ENCODE measurements around the gene RXRA. TPM values are rescaled to one million over a fixed set of nuclear protein-coding genes. Genes with fewer than 3 reads are reported as not detected.

RXRA gene
- total RNA-seq, 1 experiment from 2014 or later = 29.9 TPM

DNA sequence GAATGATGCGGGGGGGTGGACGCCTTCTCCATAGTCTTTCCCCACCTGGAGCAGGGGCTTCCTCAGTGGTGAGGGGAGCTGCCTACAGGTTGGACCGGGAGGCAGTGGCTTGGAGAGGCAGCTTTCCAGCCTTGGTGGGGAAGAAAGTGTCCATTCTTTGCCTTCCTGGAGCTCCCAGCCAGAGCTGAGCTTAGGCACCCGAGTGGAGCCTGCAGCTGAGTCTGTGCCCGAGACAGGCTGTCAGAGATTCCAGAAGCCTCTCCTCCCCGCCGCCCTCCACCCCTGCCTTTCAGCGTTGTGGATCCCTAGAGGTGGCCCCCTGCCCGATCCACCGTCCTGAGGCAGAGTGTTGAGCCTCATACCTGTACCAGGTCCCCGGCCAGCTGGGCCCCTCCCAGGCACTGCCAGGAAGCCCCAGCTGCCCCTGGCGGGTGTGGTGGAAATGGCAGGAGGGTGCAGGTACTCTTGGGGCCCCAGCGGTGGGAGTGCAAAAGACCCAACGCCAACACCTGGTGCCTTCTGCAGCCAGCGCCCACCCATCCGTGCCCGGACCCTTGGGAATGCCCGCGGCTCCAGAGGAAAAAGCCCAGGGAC, 112.0 kb downstream of the RXRA start:
- peak; percentile 70 for DNase-seq

More for the DNA sequence above, 112.0 kb downstream of the RXRA start:
- Histone ChIP-seq H2BK12ac (ENCODE audit: insufficient read length, low read depth, low read length) (no peak overlapping the region), H2BK120ac (ENCODE audit: low read depth, low read length, poor library complexity, severe bottlenecking) (no peak overlapping the region), H2AFZ (ENCODE audit: low read length) (no peak overlapping the region), H3K27ac (ENCODE audit: insufficient read length, low read depth, low read length) (no peak overlapping the region), H3K23ac (ENCODE audit: insufficient read length, low read depth, low read length) (no peak overlapping the region), H3K4me1 (ENCODE audit: insufficient read depth, low read length) (no peaks in the 10 kb centered on the region), H3K23me2 (ENCODE audit: insufficient read length, low read depth, low read length, poor library complexity, severe bottlenecking) (no peaks in the 10 kb centered on the region), H3K9ac (ENCODE audit: extremely low read depth, insufficient read length, low read length) (no peak overlapping the region), H3K56ac (ENCODE audit: insufficient read length, low read depth, low read length) (no peak overlapping the region), H3K9me3 (ENCODE audit: control insufficient read depth, low read depth, low read length) (no peaks in the 10 kb centered on the region), H2BK5ac (ENCODE audit: insufficient read length, low read length) (no peak overlapping the region), H3K18ac (ENCODE audit: insufficient read length, low read depth, low read length) (no peak overlapping the region), H4K8ac (replicated peaks; ENCODE audit: insufficient read length, low read depth, low read length) (no peak overlapping the region), H3T11ph (ENCODE audit: low read length) (no peak overlapping the region), H3K4ac (ENCODE audit: low read depth, low read length) (no peak overlapping the region), H4K91ac (ENCODE audit: insufficient read length, low read depth, low read length) (no peak overlapping the region), H3K27me3 (ENCODE audit: insufficient read depth, low read length) (no peaks in the 10 kb centered on the region), H3K4me2 (ENCODE audit: insufficient read depth, insufficient read length, low read length) (no peak overlapping the region), H4K20me1 (ENCODE audit: control insufficient read depth, insufficient read depth, insufficient read length) (no peaks in the 10 kb centered on the region), H4K5ac (ENCODE audit: insufficient read length, low read depth, low read length) (no peak overlapping the region), H3K79me1 (ENCODE audit: insufficient read depth, low read depth, low read length, poor library complexity, severe bottlenecking) (no peaks in the 10 kb centered on the region), H2BK20ac (ENCODE audit: low read depth, low read length, poor library complexity, severe bottlenecking) (no peak overlapping the region), H2AK5ac (ENCODE audit: insufficient read length, low read length) (no peak overlapping the region), H2BK15ac (ENCODE audit: low read depth, low read length) (no peak overlapping the region), H3K14ac (ENCODE audit: insufficient read depth, low read length) (no peak overlapping the region), H3K79me2 (ENCODE audit: insufficient read depth, low read length) (no peaks in the 10 kb centered on the region)
- Mint-ChIP-seq H3K27me3 (ENCODE audit: low read depth) (no peaks in the 10 kb centered on the region), H3K27ac (no peak overlapping the region), H3K4me1 (0 out of 4 replicates have a peak, but pooled peaks cover 0 to 3% of the 10 kb centered on the region in 2 experiments), H3K36me3 (ENCODE audit: insufficient read depth in 1 of 3, low read depth in 3 of 3) (peaks cover 0 to 10% (median 9%) of the 10 kb centered on the region in 3 experiments; a peak in 4 of 7 replicates), H3K4me3 (no peak overlapping the region), H3K9me3 (no peaks in the 10 kb centered on the region)
- TF ChIP-seq CTCF (conservative IDR thresholded peaks at IDR 0.05) = peak; percentile 52; the same call in 2 of the 3 replicates
- WGBS (ENCODE audit: extremely low coverage, insufficient read length, low lambda C conversion rate) = no CpG with 5 or more reads among the region's 19 CpGs
